HG03378 (cell line): Measurements from ENCODE around the gene CXCR5.

Source experiments
- ATAC-seq: cut with Tn5 transposase; IDR thresholded peaks from one replicate; pipeline ENCODE4 v1.9.1; 2021; ENCODE audit warnings: mild to moderate bottlenecking, moderate library complexity; ENCODE audit not compliant: unreplicated experiment

CXCR5 gene

DNA sequence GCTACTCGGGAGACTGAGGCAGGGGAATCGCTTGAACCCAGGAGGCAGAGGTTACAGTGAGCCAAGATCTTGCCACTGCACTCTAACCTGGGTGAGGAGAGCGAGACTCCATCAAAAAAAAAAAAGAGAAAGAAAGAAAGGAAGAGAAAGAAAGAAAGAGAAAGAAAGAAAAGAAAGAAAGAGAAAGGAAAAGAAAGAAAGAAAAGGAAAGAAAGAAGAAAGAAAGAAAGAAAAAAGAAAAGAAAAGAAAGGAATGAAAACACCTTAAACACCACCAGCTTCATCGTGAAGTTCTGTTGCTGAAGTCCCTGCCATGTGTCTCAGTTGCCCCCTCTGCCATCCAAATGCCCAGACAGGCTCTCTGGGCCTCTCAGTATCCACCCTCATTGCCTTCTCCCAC, 9.9 kb upstream of the CXCR5 start:
- ATAC-seq, result no peak

DNA sequence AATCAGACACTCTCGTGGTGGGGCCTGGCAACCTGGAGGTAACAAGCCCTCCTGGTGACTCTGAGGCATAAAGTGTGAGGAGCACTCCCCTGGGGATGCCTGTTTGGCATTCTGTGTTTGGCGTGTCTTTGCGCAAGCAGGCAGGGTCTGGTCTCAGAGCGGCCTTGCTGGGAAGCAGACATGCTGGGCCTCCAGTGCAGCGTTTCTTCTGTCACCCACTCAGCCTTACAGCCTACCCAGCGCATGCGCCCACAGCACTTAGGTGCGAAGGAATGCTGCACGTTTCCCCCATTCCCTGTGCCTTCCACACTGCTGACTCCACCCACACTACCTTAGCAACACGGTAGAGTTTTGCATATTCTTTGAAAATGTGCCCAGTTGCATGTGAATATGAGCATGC, 7.4 kb upstream of the CXCR5 start:
- ATAC-seq, result no peak

DNA sequence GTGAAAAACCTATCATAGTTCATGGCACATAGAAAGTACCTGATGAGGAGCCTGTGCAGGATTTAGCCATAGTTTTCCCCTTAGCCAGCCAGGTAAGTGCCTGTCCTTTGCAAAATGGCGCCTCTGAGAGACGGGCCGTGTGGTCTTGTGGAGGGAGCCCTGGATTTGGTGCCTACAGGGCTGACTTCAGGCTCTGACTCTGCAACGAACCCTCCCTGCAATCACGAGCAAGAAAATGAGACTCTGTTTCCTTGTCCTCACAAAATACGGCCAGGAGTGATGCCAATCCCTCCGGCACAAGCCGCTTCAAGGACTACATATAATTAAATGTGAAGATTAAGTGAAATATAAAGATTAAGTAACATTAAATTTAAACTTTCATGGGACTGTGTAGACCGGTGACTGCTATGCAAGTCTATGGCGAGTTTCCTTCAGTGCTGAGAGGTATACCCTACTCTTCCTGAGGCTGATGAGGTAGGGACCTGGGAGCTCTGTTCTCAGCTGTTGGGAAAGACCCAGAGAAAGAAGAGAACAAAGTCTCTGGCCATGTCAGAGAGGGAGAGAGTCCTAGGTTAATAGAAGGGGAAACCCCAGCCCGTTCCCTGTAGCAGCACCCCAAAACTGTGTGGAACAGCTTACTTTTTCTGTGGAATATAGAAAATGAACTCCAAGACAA, 6.1 kb upstream of the CXCR5 start:
- no peak for ATAC-seq

DNA sequence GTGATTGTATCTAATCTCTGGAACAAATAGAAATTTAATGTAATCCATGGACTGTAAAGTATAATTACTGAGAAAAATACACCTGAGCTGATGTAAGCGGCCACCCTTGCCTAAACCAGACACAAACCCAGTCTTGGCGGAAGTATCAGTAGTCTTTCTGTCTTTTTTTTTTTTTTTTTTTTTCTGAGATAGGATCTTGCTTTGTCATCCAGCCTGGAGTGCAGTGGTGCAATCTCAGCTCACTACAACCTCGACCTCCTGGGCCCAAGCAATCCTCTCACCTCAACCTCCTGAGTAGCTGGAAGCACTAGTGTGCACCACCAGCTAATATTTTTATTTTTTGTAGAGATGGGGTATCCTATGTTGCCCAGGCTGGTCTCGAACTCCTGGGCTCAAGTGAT, 5.5 kb upstream of the CXCR5 start:
- ATAC-seq, result no peak

DNA sequence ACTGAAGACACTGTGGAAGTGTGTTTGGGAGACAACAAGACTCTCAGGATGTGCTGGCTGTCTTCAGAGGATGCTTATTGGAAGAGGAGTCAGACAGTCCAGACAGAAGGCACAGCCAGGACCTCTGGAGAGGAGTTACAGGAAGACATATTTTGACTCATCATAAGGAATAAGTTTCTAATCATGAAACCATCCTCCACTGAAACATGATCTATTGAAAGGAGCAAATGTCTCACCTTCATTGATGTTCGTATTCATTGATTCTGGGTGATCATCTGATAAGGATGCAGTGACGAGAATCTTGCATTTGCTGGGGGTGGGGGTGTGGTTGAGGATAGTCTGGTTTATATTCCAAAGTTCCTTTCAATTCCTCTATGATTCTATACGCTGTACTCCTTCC, 2.5 kb upstream of the CXCR5 start:
- no peak for ATAC-seq

DNA sequence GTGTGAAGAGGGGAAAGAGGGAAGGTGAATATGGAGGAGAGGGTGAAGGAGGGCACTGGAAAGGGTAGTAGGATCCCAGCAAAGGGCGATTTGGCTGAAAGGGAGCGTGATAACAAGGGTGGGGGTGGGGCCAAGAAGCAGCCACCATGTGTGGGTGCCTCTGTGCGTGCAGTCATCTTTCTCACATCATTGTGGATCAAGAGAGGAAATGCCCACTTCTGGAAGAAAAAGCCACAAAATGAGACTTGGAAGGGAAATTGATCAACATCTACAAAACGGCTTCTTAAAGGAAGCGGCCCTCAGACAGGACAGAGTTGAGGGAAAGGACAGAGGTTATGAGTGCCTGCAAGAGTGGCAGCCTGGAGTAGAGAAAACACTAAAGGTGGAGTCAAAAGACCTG, 1.2 kb upstream of the CXCR5 start:
- no peak for ATAC-seq

DNA sequence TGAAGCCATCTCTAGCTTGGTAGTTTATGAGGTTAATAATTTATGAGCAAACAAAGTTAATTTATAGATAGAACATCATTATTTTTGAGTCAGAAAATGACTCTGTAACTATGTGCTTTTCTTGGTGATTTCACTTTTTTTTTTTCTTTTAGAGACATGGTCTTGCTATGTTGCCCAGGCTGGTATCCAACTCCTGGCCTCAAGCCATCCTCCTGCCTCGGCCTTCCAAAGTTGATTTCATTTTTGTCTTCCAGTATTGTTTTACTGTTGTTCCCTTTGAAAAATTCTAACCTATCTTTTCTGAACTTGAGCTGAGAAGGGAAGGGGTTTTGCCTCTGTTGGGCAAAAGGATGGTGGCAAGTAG, 706 bp upstream of the CXCR5 start:
- no peak for ATAC-seq

DNA sequence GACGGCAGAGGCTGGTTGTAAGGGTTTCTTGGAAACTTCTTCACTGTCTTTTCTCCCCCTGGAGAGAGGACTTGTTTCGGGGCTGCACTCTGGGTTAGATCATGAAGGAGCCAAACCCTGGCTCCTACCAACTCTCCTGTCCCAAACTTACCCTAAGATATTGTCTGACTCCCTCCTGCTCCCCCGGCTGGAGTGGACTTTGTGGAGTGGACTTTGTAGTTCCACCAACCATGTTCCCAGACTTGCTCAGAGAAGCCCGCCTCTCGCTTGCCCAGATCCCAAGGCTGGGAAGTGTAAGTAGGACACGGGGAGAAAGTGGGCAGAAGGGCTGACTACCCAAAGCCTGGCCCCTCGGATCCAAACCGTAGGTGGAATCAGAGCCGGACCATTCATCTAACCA, 1.2 kb downstream of the CXCR5 start:
- ATAC-seq, result no peak

DNA sequence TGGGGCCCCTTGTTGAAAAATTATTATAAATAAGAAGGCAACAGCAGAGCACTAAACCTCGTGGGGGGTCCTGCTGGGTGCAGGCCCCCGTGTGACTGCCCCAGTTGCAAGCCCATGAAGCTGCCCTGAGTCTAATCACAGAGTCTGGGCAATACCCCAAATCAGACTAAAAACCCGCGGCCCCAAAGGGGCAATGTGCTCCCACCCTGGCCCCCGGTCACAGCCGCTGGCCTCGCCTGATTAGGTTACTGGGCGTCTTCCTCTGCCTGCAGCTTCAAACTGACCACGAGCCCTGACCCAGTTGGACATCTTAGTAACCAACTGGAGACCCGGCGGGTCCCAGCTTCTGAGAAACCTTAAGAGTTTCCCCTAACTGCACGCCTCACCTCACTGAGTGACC, 1.6 kb downstream of the CXCR5 start:
- ATAC-seq, result no peak

DNA sequence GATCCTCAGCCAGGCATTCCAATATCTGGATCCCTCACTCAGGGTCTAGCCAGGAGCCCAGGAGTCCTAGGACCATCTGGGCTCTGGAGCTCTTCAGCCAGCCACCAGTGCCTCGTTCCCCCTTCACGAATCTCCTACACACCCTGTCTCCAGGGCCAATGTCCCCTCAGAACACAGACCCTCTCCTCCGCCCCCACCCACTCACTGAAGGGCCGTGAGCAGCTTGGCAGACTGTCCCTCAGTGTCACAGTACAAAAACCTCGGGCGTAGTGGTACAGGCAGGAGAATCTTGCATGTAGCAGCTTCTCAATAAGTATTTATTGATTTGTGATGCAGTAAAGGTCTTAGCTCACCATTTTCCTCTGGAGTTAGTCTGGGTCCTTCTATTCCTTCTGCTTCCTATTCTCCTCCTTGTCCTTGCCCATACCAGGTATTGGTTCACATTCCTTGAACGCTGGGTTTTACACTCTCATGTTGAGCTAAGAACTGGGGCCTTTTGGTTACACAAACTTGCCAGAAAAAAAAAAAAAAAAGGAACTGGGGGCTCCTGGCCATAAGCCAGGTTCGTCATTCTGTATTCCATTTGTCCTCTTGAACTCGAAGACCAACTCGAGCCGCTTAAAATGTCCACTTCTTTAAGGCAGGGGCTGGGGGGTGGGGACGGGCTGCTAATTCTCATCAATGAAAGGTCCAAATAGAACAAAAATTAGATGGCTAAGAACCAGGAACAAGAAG, 2.3 kb downstream of the CXCR5 start:
- no peak for ATAC-seq

DNA sequence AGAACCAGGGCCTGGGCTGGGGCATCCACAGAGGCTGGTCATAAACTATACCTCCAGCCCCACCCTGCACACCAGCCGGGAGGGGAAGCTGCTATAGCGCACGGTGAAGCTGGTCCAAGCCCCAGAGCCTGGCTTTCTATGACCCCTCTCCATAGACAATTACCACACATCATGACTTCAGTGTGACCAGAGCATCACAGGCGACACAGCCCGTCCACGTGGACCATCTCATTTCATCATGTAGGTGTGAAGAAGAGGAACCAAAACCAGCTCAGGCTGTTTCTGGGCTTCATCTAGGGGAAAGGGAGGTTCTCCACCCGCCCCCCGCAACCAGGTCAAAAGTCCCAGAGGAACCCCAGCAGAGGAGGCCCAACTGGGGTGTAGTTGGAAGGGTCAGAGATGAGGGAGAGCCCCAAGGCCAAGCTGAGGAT, 3.0 kb downstream of the CXCR5 start:
- ATAC-seq, result no peak

DNA sequence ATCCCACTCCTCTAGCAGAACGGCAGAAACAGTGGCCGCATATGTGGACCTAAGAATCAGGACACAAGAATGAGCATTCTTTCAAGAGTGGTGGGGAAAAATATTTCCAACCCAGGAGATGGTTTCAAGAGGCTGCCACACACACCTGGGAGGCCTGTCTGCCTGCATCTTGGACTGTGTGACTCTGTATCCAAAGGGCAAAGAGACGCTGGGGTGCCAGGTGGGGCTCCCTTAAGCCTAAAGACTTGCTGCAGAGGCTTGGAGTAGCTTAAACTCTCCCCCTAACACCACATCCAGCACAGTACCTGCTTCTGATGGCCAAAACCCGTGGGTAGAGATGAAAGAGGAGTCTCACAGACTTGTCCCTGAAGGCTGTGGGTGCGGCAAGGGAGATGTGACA, 3.5 kb downstream of the CXCR5 start:
- ATAC-seq, result no peak

DNA sequence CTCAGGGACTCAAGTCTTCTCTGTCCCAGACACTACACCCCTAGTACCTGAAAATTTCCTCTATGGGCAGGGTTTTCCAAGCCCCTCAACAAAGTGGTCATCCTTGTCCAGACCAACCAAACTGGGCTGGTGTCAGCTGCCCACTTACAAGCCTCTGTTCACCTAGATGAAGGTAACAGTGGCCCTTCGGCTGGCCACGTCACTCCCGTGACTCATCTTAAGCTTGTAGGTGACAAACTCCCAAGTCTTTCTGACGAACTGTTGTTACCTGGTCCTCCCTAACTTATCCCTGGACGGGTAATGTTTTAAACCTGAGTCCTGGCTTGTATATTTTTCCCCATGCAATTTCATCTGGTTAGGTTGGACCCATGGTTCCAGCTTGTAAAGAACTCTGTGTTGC, 4.7 kb downstream of the CXCR5 start:
- ATAC-seq, result no peak

DNA sequence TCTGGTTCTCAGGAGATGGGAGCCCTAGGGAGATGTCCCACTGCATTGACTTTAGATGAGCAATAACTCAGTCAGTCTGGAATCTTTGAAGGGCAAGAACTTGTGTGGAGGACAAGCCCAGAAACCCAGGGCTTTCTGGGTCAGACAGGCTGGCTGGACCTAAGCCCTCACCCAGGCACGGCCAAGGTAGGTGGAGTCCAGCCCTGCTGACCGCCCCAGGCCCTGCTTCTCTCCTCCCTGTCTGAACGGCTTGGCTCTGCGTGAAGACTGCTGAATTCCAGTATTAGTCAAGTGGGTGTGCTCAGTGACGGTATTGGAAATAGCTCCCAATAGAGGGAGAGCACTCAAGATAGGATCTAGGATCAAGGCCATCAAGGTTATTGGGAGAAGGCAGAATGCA, 6.1 kb downstream of the CXCR5 start:
- no peak for ATAC-seq

DNA sequence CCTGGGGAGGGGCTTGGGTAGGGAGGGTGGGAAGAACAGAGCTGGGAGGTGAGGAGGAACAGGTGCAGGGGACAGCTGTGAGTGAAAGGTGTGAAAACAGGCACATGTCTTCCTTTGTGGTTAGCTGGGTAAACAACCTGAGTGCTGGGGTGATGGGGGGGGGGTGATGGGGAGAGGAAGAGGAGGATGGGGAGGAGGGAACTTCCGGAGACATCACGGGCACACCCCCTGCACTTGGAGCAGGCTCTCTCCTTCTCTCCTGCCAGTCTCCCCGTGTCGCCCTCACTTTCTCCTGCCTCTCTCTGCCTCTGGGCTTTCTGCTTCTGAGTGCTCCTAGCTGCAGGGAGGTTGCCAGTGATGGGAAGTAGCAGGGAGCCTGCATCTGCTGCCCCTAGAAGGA, 8.8 kb downstream of the CXCR5 start:
- no peak for ATAC-seq

DNA sequence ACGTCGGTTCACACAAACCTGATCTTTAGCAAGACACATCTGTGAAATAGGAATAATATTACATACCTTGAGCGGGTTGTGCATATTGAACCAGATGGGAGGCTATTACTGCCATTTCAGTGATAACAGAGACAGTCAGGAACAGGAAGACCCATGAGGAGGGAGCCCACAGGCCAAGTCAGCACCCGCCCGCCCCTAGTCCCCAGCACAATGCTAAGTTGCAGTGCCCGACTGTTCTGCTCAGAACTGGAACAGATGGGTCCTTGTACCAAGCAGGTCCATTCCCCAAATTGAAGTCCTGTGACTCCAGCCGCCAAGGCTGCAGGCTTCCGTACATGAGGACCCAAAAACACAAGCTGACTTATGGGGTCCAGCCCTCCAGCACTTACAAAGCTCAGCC, 9.3 kb downstream of the CXCR5 start:
- no peak for ATAC-seq

DNA sequence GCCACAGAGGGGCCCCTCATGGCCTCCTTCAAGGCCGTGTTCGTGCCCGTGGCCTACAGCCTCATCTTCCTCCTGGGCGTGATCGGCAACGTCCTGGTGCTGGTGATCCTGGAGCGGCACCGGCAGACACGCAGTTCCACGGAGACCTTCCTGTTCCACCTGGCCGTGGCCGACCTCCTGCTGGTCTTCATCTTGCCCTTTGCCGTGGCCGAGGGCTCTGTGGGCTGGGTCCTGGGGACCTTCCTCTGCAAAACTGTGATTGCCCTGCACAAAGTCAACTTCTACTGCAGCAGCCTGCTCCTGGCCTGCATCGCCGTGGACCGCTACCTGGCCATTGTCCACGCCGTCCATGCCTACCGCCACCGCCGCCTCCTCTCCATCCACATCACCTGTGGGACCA, 10.0 kb downstream of the CXCR5 start:
- no peak for ATAC-seq

DNA sequence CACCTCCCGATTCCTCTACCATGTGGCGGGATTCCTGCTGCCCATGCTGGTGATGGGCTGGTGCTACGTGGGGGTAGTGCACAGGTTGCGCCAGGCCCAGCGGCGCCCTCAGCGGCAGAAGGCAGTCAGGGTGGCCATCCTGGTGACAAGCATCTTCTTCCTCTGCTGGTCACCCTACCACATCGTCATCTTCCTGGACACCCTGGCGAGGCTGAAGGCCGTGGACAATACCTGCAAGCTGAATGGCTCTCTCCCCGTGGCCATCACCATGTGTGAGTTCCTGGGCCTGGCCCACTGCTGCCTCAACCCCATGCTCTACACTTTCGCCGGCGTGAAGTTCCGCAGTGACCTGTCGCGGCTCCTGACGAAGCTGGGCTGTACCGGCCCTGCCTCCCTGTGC, 10.5 kb downstream of the CXCR5 start:
- ATAC-seq, result no peak

DNA sequence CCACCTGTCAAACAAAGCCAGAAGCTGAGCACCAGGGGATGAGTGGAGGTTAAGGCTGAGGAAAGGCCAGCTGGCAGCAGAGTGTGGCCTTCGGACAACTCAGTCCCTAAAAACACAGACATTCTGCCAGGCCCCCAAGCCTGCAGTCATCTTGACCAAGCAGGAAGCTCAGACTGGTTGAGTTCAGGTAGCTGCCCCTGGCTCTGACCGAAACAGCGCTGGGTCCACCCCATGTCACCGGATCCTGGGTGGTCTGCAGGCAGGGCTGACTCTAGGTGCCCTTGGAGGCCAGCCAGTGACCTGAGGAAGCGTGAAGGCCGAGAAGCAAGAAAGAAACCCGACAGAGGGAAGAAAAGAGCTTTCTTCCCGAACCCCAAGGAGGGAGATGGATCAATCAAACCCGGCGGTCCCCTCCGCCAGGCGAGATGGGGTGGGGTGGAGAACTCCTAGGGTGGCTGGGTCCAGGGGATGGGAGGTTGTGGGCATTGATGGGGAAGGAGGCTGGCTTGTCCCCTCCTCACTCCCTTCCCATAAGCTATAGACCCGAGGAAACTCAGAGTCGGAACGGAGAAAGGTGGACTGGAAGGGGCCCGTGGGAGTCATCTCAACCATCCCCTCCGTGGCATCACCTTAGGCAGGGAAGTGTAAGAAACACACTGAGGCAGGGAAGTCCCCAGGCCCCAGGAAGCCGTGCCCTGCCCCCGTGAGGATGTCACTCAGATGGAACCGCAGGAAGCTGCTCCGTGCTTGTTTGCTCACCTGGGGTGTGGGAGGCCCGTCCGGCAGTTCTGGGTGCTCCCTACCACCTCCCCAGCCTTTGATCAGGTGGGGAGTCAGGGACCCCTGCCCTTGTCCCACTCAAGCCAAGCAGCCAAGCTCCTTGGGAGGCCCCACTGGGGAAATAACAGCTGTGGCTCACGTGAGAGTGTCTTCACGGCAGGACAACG, 11.7 kb downstream of the CXCR5 start:
- ATAC-seq, result no peak

DNA sequence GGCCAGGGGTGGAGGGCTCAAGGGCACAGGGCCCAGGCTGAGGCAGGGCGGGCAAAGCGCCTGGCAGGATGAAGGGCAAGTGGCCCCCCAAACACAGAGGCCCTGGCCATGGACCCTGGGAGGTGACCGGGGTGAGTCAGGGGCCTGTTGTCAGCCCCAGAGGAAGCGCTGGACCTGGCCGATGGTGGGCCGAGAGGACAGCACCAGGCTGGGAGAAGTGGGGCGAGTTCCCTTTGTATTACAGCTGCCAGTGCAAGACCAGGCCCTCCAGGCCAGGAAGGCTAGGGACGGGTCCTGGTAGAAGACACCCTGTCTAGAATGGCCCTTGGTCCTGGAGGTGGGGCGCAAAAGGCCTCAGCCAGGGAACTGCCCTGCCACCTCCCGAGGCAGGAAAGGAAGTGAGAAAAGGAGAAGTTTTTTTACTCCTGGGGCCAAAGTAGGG, 12.8 kb downstream of the CXCR5 start:
- ATAC-seq, result no peak

DNA sequence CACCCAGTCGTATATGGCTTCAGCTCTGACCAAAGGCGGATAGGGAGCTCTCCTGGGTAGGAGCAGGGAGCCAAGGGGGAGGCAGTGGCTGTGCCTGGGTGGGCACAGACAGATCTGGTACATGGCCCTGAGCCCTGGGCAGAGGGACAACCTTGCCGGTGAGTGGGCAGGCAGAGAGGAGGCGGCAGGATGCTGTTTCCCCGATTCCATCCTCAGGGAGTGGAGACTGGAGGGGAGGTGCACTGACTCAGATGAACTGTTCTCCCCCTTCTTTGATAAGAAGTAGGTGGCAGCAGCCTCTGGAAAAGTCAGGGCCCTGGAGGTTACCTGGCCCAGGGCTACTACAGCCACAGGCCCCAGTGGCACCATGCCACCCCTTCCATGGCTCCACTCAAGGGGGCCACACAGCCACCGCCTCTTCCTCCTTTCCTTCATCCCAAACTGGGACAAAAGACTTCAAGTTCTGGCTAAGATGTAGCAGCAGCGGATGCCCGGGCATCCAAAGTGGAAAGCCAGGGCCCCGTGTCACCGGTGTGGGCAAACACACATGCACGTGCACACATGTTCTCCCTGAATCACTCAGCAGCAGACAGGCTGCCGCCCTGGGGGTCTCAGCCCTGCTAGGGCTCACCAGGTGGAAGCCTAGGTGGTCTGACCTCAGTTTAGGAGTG, 13.4 kb downstream of the CXCR5 start:
- no peak for ATAC-seq
